ENCODE measurements around the gene MEF2D. TPM values are rescaled to one million over a fixed set of nuclear protein-coding genes. Genes with fewer than 3 reads are reported as not detected.

The MEF2D gene
- total RNA-seq, 1 experiment from 2014 or later = 6.1 TPM

DNA sequence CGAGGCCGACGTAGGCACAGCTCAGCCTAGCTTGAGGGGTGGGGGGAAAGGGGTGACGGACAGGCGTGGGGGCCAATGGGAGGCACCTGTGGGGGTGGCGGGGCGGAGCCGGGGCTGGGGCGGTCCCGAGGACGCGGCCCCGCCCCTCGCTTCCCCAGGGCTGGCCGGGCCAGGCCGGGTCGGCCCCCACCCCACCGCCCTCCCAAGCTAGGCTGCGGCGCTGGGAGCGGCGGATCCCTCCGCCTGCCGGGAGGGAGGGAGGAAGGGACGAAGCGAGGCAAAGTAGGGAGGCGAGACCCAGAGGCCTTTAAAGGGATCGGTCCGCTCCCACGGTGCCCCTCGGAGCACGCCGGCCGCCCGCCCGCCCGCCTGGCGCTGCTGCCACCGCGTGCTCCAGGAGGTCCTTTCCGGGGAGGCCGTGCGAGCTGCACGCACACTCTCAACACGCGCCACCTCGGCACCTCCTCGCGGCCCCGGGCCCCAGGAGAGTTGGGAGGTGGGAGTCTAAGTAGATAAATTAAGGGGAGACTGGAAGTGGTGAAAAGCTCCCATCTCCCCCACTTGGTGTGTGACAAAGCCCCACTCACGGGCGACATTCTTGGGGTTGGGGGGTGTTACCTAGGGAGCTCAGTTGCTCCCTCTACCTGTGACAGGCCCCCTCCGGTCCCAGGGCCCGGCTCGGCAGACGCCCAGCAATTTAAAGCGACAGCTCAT is 375 bp upstream of the MEF2D start:
- DNase-seq (ENCODE audit: low read depth) = peak; percentile 97

DNA sequence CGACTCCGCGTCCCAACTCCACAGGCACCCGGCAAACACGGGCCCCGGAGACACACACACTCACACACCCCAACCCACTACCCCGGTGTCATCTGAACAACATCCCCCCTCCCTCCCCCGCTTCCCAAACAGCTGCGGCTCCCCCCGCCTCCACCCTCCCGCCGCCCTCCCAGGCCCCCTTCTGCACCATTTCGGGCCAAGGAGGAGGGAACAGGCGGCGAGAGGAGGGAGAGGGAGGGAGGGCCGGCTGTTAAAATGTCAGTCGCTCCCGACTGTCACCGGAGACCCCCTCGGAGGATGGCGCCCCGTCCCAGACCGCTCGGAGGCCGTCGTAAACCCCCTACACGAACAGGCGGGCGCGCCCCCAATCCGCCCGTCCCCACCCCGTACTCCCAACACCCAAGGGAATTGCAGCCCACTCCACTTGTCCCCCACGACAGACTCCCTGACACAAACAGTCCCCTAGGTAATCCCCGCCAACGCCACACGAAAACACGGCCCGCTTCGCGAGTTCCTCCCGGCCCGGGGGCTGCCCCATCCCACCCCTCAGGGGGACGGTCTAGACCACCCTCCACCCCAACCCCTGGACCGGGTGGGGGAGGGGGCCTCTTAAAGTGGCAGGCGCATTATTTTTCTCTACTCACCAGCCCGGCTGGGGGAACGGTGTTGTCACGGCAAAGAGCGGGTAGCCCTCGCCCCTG is 583 bp downstream of the MEF2D start:
- DNase-seq (ENCODE audit: low read depth) = peak; percentile 29

DNA sequence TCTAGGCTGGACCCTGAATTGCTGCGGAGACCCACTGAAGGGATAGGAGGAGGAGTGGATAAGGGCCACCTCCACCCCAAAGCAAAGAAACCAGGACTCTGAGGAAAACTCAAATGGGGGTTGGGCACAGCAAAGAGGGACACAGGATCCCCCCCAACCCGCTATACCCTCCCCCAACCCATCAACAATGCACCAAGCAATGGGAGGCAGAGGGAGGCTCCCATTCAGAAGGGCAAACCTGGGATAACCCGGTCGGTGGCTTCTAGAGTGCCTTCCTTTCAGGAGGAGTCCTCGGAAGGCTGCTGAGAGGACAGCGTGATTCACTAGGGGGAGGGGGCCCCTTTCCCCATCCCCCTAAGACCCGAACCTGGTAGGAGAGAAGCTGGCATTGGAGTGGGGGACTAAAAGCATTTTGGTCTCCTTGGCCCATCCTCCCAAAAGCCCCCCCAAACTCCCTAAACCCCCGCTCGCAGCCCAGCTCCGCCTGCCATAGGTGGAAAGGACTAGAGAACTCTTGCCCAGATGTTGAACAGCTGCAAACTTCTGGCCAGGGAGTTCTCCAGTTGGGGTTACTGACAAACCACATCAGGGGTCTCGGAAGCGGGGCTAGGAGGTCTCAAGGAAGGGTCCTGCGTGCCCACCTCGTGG is 1.3 kb downstream of the MEF2D start:
- peak; percentile 34 for DNase-seq (ENCODE audit: low read depth)

DNA sequence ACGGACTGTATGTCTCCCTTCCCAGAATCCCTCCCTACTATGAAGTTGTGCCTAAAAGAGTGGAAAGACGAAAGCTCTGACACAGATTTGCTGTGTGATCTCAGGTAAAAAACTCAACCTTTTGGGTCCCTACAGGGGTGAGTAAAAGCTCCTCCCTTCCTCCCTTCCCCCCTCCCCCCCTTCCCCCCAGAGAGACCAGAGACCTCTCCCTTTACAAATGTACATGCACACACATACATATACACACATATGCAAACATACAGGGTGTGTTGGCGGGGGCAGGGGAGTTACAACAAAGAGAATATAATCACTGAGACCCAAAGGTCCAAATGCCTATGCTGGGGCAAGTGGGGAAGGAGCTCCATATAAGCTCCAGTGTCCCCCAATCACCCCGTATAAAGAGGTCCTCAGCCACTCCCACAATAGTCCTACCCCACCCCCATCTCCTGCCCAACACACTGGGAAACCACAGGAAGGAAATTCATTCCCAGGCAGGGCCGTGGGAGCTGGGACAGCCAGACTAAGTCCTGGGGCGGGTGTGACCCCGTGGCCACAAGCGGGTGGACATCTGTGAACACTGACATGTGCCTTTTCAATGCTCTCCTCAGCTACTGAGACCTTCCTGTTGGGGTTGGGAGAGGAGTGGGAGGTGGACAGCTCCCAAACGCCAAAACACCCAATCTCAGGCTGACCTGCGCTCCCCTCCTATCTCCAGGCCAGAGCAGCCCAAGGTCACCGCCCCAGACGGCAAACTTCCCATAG is 2.0 kb downstream of the MEF2D start:
- DNase-seq (ENCODE audit: low read depth) = peak; percentile 44

DNA sequence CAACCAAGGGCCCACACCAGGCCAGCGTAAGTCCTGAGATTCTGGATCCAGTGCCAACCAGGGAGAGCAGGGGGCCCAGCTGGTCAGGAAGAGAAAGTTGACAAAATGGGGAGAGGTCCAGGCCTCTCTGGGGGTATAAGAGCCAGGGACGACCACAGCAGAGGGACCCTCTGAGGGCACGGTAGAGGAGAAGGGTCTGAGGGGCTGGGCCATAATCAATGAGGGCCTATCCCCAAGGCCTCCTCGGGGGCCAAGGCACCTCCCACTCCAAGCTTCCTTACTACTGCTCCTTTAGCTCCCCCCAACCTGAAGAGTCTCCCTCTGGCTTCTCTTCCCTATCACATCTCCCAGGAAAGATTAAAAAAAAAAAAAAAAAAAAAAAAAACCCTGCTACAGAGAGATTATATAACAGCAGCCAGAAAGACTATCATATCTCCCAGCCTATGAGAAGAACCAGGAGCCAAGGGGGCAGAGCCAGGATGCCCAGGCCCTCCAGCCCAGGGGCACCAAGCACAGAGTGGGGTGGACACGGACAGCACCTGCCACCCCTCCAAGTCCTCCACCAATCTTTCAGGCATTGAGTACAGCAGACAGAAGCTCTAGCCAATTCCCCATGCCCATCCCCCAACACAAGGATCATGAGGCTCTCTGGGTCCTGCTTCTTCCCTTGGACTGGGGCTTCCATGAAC is 2.7 kb downstream of the MEF2D start:
- no peak for DNase-seq (ENCODE audit: low read depth)

DNA sequence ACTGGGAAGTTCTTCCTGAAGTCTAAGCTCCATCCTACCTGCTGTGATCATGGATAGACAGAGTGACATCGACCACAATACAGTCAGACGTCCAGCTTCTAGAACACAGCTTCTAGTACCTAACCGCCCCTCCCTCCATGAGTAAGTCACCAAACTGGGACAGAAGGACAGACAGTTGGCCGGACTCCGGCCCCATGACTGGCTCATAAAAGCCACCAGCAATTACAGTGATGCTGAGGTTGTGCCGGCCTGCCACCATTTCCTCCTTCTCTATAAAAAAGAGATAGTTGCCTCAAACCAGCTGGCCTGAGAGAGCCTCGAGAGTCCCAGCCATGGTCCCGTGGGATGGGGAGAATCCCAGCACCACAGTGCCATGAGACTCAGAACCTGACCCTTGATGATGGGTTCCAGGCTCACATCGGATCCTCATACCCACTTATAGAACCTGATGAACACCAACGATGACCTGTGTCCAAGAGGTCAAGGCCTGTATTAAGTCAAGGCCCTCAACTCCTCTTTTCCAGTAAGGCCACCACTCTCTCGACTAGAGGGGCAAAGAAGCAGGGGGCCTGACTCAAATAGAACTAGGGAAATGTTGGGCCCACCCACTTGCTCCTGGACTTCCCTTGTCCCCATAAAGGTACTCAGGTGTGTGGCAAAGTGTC is 3.4 kb downstream of the MEF2D start:
- DNase-seq (ENCODE audit: low read depth) = no peak

DNA sequence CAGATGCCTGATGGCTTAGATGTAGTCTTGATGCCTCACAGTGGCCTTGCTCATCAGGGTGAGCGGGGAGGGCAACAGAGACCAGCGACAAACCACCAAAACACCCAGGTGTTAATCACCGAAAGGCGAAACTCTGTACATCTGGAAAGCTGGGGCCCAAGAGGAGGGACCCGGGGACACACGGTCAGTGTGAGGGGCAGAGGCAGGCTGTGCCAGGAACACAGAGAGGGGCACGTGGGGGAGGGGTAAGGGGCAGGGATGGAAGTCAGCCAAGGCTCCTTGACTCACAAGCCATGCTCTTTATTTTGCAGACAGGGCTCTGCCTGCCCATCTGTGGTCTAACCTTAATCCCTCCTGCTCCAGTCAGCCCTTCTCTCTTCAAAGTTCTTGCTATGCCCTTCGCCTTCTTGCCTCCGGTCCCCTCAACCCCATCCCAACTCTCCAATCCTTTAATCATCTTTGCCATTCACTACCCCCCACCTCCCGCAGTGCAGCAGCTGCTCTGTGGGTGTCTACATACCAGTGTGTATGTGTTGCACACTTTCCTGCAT is 4.3 kb downstream of the MEF2D start:
- DNase-seq (ENCODE audit: low read depth) = peak; percentile 40

DNA sequence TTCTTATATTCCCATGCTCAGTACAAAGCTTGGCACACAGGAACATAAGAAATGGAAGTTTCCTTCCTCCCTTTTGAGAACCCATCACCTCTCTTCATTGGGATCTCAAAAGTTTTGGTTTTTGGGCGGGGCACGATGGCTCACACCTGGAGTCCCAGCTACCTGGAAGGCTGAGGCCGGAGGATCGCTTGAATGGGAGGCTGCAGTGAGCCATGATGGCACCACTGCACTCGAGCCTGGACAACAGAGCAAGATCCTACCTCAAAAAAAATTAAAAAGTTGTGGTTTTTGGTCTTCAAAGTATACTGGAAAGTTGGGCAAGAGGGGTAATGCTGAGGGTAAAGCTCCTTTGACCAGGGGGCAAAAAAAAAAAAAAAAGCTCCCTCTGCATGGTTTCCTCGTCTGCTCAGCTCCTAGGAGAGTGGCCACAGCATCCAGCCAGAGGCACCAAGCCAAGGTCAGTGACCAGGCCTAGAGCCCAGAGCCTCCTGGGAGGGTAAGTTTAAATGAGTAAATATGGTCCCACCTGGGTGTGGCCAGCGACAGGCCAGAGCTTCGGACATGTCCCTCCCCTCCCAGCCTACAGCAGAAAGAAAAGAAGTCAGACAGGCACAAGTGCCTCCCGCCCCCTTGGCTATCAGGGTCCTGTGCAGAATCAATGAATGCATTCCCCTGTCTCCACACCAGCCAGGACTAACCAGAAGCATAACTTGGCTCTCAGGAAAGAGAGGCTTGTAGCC is 5.0 kb downstream of the MEF2D start:
- no peak for DNase-seq (ENCODE audit: low read depth)

DNA sequence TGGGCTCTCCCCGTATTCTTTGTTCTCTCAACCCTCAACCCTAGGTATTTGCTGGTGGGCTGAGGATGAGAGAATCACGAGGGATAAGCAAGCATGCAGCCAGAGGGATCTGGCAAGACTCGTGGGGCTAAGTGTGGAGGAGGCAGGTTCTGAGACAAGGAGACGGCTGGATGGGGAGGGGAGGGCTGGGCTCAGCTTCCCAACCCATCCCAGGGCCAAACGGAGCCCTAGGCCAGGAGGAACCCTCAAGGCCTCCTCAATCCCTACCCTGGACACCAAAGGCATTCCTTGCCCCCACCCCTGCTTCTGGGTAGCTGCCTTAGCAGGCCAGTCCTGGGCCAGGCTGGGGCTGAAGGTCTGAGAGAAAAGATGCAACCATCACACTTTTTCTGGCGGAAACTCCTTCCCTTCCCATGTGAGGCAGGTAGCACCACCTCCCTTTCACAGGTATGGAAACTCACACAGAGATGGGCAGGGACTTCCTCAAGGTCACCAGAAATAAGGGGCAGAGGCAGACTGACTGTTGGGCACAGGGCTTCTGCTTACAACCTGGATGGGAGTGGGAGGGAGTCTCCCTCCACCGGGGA is 6.2 kb downstream of the MEF2D start:
- DNase-seq (ENCODE audit: low read depth) = no peak

DNA sequence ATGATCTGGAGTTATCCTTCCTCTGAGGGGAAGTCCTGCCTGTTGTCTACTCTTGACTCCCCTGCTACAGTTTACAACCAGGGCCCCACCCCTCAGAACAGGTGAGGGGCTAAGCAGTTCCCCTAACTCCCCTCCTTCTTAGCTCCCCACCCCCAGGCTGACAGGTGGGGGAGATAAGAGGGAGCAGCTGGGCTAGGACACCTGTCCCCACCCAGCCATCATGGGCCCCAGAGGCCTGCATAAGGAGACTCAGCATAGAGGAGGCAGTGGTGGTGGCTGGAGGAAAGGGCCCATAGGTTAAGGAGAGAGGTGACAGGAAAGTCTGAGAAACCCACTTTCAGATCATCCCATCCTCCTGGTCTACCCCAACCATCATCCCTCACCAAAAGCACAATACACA is 6.8 kb downstream of the MEF2D start:
- DNase-seq (ENCODE audit: low read depth) = no peak

DNA sequence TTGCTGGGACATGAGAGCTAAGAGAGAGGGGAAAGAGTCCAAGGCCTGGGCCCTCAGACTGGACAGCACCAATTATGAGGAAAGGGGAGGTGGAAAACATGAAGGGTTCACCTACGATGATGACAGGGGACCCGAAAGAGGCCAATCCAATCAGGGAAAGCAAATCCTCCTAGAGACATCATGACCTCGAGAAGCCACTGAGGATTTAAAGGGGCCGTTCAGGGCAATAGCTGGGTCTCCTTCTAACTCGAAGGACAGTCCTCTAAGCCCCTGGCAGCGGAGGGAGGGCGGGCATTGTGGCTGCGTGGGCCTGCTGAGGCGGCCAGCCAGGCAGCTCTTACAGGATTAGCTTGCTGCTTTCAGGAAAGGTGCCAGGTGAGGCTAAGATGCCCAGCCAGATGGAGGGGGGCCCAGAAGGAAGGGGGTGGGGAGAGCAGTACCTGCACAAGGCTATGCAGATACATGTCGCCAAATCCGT is 7.4 kb downstream of the MEF2D start:
- DNase-seq (ENCODE audit: low read depth) = no peak

DNA sequence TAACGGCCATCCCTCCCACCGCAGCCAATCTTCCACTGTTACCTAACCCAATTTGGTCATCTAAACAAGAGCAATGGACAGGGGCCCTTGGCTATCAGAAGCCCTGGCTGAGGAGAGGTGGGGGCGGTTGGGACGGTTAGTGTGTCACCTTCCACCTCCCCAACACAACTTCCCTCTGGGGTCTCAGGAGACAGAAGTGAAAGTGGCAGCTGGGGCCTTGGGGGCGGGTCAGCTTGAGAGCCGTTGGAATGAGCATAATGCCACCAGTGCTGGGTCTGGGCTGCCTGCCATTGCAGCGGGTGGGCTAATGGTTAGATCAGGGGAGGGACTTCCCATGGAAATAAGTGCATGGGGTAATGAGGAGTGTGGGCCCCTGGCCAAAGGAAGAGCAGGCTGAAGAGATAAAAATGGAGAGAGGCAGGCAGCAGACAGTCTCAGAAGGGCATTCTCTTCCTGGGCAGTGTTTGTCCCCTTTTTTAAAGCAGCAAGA is 7.9 kb downstream of the MEF2D start:
- no peak for DNase-seq (ENCODE audit: low read depth)

DNA sequence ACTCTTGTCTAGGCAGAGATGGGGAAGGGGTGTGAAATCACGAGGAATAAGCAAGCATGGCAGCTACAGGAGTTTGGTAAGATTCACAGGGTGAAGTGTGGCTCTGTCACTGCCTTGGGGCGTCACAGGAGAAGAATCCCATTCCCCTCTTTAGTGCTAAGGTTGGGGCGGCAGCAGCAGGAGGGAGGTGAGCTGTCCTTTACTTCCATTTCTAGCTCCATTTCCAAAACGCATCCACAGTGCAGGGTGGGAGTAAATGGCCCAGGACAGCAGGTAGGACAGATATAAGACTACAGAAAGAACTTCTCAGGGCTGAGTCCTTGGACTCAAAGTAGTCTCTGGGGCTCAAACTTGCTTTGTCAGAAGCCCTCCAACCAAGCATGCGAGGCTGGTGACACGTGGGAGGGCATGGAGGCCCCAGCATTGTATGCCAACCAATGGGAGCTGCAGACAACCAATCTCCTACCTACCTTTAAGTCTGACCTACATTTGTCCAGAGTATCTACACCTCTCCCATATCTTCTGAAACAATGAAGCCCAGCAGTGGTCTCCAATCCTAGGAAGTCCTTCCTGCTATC is 8.5 kb downstream of the MEF2D start:
- no peak for DNase-seq (ENCODE audit: low read depth)

DNA sequence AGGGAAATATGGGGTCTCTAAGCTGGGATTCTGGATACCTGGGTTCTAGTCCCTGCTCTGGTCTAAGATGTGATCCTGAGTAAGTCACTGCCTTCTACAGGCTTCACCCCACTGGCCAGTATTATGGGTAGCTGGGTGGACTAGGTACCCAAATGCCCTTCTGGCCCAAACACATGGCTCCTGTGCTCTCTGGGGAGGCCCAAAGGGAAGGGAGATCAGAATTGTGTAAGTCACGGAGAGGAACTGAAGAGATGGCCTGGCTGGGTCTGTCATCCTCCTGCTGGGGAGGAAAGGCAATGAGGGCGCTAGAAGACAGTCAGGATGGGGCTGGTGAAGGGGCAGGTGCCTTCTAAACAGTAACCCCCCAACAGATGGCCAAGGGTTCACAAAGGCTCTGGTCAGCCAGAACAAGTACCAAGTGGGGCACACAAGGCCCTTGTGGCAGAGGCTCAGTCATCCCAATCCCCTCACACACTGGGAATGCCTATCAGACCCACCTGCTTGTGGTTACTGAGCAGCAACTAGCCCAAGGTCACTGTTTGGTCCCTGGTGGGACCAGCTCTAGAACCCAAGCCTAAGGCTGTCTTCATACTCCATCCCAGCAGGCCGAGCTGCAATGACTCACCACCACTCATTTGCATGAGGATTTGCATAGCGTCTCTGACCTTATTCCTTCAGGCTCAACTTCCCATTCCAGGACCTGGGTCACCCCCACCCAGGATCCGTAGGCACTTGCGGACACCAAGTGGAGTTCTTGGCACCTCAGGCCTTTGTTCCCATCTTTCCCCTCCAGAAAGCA is 9.2 kb downstream of the MEF2D start:
- DNase-seq (ENCODE audit: low read depth) = no peak

DNA sequence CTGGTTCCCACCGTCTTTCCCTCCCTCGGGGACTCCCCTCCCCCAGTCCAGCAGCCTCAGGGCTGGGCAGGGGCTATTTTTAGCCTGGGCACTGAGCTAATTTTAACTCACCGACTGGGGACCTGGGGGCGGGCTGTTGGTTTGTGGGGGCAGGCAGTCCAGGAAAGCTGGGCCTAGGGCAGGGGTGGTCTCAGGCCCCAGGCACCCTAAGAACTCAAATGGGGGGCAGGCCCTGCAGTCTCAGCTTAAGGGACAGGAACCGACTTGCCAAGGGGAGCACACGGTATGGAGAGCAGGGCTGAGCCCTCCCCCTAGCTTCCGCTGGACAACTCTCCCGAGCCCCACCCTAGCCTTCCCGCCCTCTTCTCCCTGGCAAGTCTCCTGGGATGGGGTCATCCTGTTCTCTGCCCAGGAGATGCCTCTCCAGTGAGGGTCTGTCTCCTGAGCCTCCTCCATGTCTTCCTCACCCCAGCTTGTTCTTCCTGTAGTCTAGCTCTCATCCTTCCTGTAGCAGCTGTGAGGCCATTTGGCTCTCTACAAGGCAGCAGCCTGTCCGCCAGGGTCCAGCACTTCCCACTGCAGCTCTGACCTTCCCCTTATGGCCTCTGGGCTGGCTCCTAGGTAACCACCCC is 10.1 kb downstream of the MEF2D start:
- DNase-seq (ENCODE audit: low read depth) = no peak

DNA sequence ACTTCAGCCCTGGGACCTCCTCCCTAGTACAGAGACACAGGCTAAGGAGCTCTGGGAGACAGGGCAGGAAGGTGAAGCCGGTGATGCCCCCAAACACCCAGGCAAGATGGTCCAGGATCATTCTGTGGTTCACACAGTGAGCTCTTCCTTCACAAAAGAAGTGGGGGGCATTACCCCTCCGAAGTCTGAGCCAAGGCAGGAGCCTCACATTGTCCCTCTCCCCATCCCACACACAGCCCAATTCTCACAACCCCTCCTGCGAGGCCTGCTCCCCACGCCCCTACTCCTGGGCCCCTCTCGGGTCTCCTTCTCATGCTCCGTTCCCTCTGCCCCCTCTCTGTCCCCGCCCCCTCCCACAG is 10.7 kb downstream of the MEF2D start:
- DNase-seq (ENCODE audit: low read depth) = no peak

DNA sequence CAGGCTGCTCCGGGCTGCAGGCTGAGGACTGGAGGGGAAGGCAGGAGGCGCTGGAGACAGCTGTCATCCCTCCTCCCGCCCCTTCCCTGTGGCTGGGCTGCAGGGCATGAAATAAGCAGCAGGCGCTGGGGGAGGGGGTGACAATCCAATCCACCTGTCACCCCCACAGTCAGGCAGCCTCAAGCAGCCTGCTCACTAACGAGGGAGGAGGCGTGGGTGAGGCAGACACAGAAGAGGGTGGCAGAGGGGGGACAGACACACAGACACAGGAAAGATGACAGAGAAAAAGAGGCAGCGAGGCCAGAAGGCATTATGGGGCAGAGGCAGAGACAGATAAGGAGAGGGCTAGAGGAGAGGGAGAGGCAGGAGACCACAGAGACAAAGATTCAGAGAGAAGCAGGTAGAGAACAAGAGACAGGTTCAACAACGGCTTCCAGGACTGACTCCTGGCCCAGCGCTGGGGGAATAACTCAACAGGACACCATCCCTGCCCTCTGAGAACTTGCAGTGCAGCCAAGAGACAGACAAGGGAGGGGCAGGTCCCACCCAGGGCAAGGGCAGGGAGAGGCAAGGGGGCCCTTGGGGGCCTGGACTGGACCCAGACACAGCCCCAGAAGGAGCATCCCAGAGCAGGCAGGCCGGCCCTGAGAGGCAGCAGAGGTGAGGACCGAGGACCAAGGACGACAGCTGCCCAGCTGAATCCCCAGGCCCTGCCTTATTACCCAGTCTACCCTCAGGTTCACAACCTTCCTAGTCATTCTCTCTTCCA is 11.2 kb downstream of the MEF2D start:
- no peak for DNase-seq (ENCODE audit: low read depth)

Measured in Daoy (cell line).